ENCODE data around the gene CCDC85C. TPM values are rescaled to one million over a fixed set of nuclear protein-coding genes. Genes with fewer than 3 reads are reported as not detected.

Gene CCDC85C
- polyA plus RNA-seq, 1 experiment, result 11.8 TPM

- ChIA-PET POLR2A (no interaction called here), CTCF (interaction anchor here (0.6 to 1.5 kb wide), 5 partner anchors 8 to 357 kb away, joined by 3 to 5 read pairs (median 3); no protein-coding TSS in a partner anchor)
- Histone ChIP-seq H3K27me3 (ENCODE audit: control insufficient read depth, insufficient read depth, low read length) (no peaks in the 10 kb centered on the region), H3K36me3 (ENCODE audit: control insufficient read depth, insufficient read depth, low read length) (no peaks in the 10 kb centered on the region; the same call in 1 of the 2 replicates), H3K4me3 (ENCODE audit: low read depth, low read length) (no peak overlapping the region)
- DNase-seq (ENCODE audit: low read depth), result no peak
- no peak for TF ChIP-seq CTCF (IDR thresholded peaks at IDR 0.05; ENCODE audit: insufficient read depth, low read depth, low read length)
Observed at GRCh38 chr14:99522457-99522891, 81.5 kb downstream of the CCDC85C start.

- no peak for DNase-seq (ENCODE audit: low read depth)
- H3K36me3 ChIP-seq (ENCODE audit: control insufficient read depth, insufficient read depth, low read length), result no peaks in the 10 kb centered on the region; the same call in 1 of the 2 replicates
- H3K27me3 ChIP-seq (ENCODE audit: control insufficient read depth, insufficient read depth, low read length), result no peaks in the 10 kb centered on the region
- ChIA-PET POLR2A (no interaction called here), CTCF (interaction anchor here (0.6 to 1.5 kb wide), 6 partner anchors 9 to 357 kb away, joined by 3 to 5 read pairs (median 4); no protein-coding TSS in a partner anchor)
- H3K4me3 ChIP-seq (ENCODE audit: low read depth, low read length), result no peak overlapping the region
- no peak for TF ChIP-seq CTCF (IDR thresholded peaks at IDR 0.05; ENCODE audit: insufficient read depth, low read depth, low read length)
Observed at GRCh38 chr14:99522025-99522401, 82.0 kb downstream of the CCDC85C start.

GRCh38 chr14:99521176-99522024 lies 82.6 kb downstream of the CCDC85C start:
- ChIA-PET POLR2A (no interaction called here), CTCF (interaction anchor here (0.9 to 1.5 kb wide), 6 partner anchors 9 to 109 kb away, joined by 3 to 5 read pairs (median 4); no protein-coding TSS in a partner anchor)
- Histone ChIP-seq H3K4me3 (ENCODE audit: low read depth, low read length) (no peak overlapping the region), H3K27me3 (ENCODE audit: control insufficient read depth, insufficient read depth, low read length) (no peaks in the 10 kb centered on the region), H3K36me3 (ENCODE audit: control insufficient read depth, insufficient read depth, low read length) (no peaks in the 10 kb centered on the region; the same call in 1 of the 2 replicates)
- TF ChIP-seq CTCF (IDR thresholded peaks at IDR 0.05; ENCODE audit: insufficient read depth, low read depth, low read length), result no peak
- DNase-seq (ENCODE audit: low read depth), result no peak

GRCh38 chr14:99520571-99521081 lies 83.4 kb downstream of the CCDC85C start:
- no peak for TF ChIP-seq CTCF (IDR thresholded peaks at IDR 0.05; ENCODE audit: insufficient read depth, low read depth, low read length)
- no peak for DNase-seq (ENCODE audit: low read depth)
- CTCF ChIA-PET, result interaction anchor here (0.9 to 1.5 kb wide), 4 partner anchors 10 to 108 kb away, joined by 3 to 5 read pairs (median 4); no protein-coding TSS in a partner anchor
- POLR2A ChIA-PET, result no interaction called here
- Histone ChIP-seq H3K4me3 (ENCODE audit: low read depth, low read length) (no peak overlapping the region), H3K36me3 (ENCODE audit: control insufficient read depth, insufficient read depth, low read length) (peaks cover 5% of the 10 kb centered on the region; the same call in 1 of the 2 replicates), H3K27me3 (ENCODE audit: control insufficient read depth, insufficient read depth, low read length) (no peaks in the 10 kb centered on the region)

GRCh38 chr14:99519931-99520421 lies 84.0 kb downstream of the CCDC85C start:
- no peaks in the 10 kb centered on the region for H3K27me3 ChIP-seq (ENCODE audit: control insufficient read depth, insufficient read depth, low read length)
- DNase-seq (ENCODE audit: low read depth), result no peak
- peaks cover 5% of the 10 kb centered on the region; the same call in 1 of the 2 replicates for H3K36me3 ChIP-seq (ENCODE audit: control insufficient read depth, insufficient read depth, low read length)
- ChIA-PET POLR2A (no interaction called here), CTCF (interaction anchor here (0.6 to 2.8 kb wide), 3 partner anchors 8 to 152 kb away, joined by 3 to 14 read pairs (median 3); no protein-coding TSS in a partner anchor)
- TF ChIP-seq CTCF (IDR thresholded peaks at IDR 0.05; ENCODE audit: insufficient read depth, low read depth, low read length), result no peak
- no peak overlapping the region for H3K4me3 ChIP-seq (ENCODE audit: low read depth, low read length)

Data from BJ (cell line).